Nephron progenitor cell (in vitro differentiated cells): ENCODE results near the gene TDRD6.

Experiments
- DNase-seq: peaks from one replicate; pipeline ENCODE4 v3.0.0; 2021
- H3K27ac Mint-ChIP-seq: 2 replicates; pipeline ENCODE4 v1.8.0; 2021; ENCODE audit warnings: mild to moderate bottlenecking, moderate library complexity, mixed read lengths
- H3K27me3 Mint-ChIP-seq: 2 replicates; pipeline ENCODE4 v1.8.0; 2021; ENCODE audit warnings: mild to moderate bottlenecking, low read depth, mixed read lengths; ENCODE audit not compliant: poor library complexity
- H3K36me3 Mint-ChIP-seq: 2 replicates; pipeline ENCODE4 v1.8.0; 2021; ENCODE audit warnings: low read depth, mixed read lengths
- H3K4me1 Mint-ChIP-seq: 2 replicates; pipeline ENCODE4 v1.8.0; 2021; ENCODE audit warnings: mixed read lengths
- H3K4me3 Mint-ChIP-seq: 2 replicates; pipeline ENCODE4 v1.8.0; 2021; ENCODE audit warnings: mild to moderate bottlenecking, moderate library complexity, mixed read lengths
- H3K9me3 Mint-ChIP-seq: 2 replicates; pipeline ENCODE4 v1.8.0; 2021; ENCODE audit warnings: mild to moderate bottlenecking, moderate library complexity, mixed read lengths
- TF ChIP-seq, protein P1 (sequence below): fragments of 200-600 bp; sonication (generic); IDR thresholded peaks from 2 replicates; pipeline ENCODE4 v1.5.0; 2021; ENCODE audit warnings: antibody characterized with exemption

The TDRD6 gene

DNA sequence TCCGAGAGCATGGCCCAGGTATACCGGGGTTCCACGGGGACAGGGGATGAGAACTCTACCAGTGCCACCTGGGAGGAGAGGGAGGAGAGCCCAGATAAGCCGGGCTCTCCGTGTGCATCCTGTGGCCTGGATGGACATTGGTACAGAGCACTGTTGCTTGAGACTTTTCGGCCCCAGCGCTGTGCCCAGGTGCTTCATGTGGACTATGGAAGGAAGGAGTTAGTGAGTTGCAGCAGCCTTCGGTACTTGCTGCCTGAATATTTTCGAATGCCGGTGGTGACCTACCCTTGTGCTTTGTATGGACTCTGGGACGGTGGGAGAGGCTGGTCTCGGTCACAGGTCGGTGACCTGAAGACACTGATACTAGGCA, 1.3 kb downstream of the TDRD6 start:
- no peak overlapping the region for H3K27ac Mint-ChIP-seq
- DNase-seq: no peak
- H3K4me3 Mint-ChIP-seq: no peak overlapping the region
- TF ChIP-seq, protein P1, sequence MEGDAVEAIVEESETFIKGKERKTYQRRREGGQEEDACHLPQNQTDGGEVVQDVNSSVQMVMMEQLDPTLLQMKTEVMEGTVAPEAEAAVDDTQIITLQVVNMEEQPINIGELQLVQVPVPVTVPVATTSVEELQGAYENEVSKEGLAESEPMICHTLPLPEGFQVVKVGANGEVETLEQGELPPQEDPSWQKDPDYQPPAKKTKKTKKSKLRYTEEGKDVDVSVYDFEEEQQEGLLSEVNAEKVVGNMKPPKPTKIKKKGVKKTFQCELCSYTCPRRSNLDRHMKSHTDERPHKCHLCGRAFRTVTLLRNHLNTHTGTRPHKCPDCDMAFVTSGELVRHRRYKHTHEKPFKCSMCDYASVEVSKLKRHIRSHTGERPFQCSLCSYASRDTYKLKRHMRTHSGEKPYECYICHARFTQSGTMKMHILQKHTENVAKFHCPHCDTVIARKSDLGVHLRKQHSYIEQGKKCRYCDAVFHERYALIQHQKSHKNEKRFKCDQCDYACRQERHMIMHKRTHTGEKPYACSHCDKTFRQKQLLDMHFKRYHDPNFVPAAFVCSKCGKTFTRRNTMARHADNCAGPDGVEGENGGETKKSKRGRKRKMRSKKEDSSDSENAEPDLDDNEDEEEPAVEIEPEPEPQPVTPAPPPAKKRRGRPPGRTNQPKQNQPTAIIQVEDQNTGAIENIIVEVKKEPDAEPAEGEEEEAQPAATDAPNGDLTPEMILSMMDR: no peak
- peaks cover 5% of the 10 kb centered on the region for H3K9me3 Mint-ChIP-seq
- peaks cover 9% of the 10 kb centered on the region for H3K27me3 Mint-ChIP-seq
- no peaks in the 10 kb centered on the region for H3K4me1 Mint-ChIP-seq
- no peaks in the 10 kb centered on the region for H3K36me3 Mint-ChIP-seq

DNA sequence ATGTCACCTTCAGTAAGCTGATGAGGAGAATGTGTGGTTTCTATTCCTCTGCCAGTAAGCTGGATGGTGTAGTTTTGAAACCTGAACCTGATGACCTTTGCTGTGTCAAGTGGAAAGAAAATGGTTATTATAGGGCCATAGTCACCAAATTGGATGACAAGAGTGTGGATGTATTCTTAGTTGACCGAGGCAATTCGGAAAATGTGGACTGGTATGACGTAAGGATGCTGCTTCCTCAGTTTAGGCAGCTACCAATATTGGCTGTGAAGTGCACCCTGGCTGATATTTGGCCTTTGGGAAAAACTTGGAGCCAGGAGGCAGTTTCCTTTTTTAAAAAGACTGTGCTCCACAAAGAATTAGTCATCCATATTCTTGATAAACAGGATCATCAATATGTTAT, 2.0 kb downstream of the TDRD6 start:
- peaks cover 9% of the 10 kb centered on the region for H3K27me3 Mint-ChIP-seq
- peaks cover 5% of the 10 kb centered on the region for H3K9me3 Mint-ChIP-seq
- no peak overlapping the region for H3K4me3 Mint-ChIP-seq
- no peak overlapping the region for H3K27ac Mint-ChIP-seq
- DNase-seq: no peak
- H3K4me1 Mint-ChIP-seq: no peaks in the 10 kb centered on the region
- H3K36me3 Mint-ChIP-seq: no peaks in the 10 kb centered on the region
- TF ChIP-seq, protein P1: no peak

DNA sequence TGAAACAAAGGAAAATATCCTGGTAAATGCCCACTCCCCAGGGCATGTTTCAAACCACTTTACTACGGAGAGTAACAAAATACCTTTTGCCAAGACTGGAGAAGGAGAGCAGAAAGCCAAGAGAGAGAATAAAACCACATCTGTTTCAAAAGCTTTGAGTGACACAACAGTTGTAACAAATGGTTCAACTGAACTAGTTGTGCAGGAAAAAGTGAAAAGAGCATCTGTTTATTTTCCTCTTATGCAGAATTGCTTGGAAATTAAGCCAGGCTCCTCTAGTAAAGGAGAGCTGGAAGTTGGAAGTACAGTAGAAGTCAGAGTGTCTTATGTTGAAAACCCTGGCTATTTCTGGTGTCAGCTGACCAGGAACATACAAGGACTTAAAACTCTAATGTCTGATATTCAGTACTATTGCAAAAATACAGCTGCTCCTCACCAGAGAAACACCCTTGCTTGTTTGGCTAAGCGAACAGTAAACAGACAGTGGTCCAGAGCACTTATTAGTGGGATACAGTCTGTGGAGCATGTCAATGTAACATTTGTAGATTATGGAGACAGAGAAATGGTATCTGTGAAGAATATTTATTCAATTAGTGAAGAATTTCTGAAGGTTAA, 2.6 kb downstream of the TDRD6 start:
- H3K36me3 Mint-ChIP-seq: no peaks in the 10 kb centered on the region
- DNase-seq: no peak
- H3K9me3 Mint-ChIP-seq: peaks cover 5% of the 10 kb centered on the region
- TF ChIP-seq, protein P1: no peak
- no peak overlapping the region for H3K27ac Mint-ChIP-seq
- no peaks in the 10 kb centered on the region for H3K4me1 Mint-ChIP-seq
- H3K4me3 Mint-ChIP-seq: no peak overlapping the region
- peaks cover 9% of the 10 kb centered on the region for H3K27me3 Mint-ChIP-seq

DNA sequence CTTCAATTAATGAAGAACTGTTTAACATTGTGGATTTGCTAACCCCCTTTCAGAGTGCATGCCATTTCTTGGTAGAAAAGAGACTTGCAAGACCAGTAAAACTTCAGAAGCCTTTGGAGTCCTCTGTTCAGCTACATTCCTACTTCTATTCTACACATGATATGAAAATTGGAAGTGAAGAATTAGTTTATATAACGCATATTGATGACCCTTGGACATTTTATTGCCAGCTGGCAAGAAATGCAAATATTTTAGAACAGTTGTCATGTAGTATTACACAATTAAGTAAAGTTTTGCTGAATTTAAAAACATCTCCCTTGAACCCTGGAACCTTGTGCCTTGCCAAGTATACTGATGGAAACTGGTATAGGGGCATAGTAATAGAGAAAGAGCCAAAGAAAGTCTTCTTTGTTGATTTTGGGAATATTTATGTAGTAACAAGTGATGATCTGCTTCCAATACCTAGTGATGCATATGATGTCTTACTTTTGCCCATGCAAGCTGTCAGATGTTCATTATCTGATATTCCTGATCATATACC, 3.3 kb downstream of the TDRD6 start:
- Mint-ChIP-seq H3K4me1 (no peaks in the 10 kb centered on the region), H3K27me3 (peaks cover 9% of the 10 kb centered on the region), H3K36me3 (no peaks in the 10 kb centered on the region), H3K4me3 (no peak overlapping the region), H3K27ac (no peak overlapping the region), H3K9me3 (peaks cover 5% of the 10 kb centered on the region)
- TF ChIP-seq, protein P1: no peak
- no peak for DNase-seq

DNA sequence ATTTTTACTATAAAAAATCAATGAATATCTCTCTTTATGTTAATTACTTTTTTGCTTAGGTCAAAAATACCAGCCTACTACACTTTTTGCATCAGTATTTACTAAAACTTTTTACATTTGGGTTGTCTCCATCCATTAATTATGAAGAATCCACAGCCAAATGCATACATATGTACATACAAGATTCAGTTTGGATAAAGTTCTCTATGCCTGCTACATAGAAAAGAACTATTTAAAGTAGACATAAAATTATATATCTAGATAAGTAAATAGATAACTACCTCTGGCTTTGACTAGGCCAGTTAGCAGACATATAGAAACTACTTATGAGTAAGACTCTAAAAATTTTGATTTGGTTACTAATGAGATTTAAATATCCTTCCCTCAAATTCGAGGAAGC, 12.3 kb downstream of the TDRD6 start:
- TF ChIP-seq, protein P1: no peak
- Mint-ChIP-seq H3K4me1 (peaks cover 6% of the 10 kb centered on the region), H3K4me3 (no peak overlapping the region), H3K9me3 (no peaks in the 10 kb centered on the region), H3K27me3 (peaks cover 9% of the 10 kb centered on the region), H3K36me3 (no peaks in the 10 kb centered on the region), H3K27ac (no peak overlapping the region)
- DNase-seq: no peak

DNA sequence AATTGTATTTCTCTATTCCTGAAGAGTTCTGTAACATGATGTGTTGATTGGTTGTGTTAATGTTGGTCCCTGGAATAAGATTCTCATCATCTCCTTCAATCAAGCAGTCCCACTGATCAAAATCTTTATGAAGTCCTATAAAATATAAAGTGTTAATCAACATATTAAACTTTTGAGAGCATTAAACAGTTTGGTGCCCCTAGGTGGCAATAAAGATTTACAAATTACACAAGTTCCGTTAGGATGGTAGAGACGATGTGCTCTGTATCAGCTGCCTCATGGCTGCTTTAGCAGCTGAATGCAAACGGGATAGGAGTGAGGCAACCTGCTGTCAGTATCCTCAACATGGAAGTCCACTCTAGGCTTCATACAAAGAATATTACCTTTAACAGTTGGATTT, 16.9 kb downstream of the TDRD6 start:
- Mint-ChIP-seq H3K4me1 (peaks cover 19% of the 10 kb centered on the region), H3K27ac (no peak overlapping the region), H3K9me3 (peaks cover 5% of the 10 kb centered on the region), H3K36me3 (no peaks in the 10 kb centered on the region), H3K4me3 (no peak overlapping the region), H3K27me3 (peaks cover 9% of the 10 kb centered on the region)
- TF ChIP-seq, protein P1: no peak
- DNase-seq: no peak
